Measurements from ENCODE around the gene DHX57. TPM values are rescaled to one million over a fixed set of nuclear protein-coding genes. Genes with fewer than 3 reads are reported as not detected.
A peak's percentile ranks its signal among the peaks of the same experiment; 100 is the strongest.

DHX57 gene
- total RNA-seq, 1 donor from 2014 or later = 27.0 TPM

DNA sequence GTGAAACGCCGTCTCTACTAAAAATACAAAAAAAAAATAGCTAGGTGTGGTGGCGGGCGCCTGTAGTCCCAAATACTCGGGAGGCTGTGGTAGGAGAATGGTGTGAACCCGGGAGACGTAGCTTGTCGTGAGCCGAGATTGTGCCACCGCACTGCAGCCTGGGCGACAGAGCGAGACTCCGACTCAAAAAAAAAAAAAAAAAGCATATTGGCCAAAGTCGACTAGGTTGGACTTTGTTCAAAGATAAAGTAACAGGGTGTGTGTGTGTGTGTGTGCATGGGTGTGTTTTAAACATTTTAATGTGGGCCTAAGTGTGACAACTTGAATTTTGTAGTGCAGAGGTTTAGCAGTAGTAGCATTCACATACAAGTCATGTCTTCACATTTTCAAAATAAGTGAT, 86.0 kb downstream of the DHX57 start:
- Mint-ChIP-seq H3K4me1 (ENCODE audit: unreplicated experiment) (no peaks in the 10 kb centered on the region), H3K4me3 (ENCODE audit: unreplicated experiment) (no peak overlapping the region), H3K9me3 (ENCODE audit: unreplicated experiment) (no peaks in the 10 kb centered on the region), H3K36me3 (ENCODE audit: low read depth, unreplicated experiment) (no peaks in the 10 kb centered on the region), H3K27ac (ENCODE audit: unreplicated experiment) (no peak overlapping the region), H3K27me3 (ENCODE audit: unreplicated experiment) (peaks cover 4% of the 10 kb centered on the region)
- DNase-seq (ENCODE audit: low spot score) = no peak
- TF ChIP-seq, protein P1, sequence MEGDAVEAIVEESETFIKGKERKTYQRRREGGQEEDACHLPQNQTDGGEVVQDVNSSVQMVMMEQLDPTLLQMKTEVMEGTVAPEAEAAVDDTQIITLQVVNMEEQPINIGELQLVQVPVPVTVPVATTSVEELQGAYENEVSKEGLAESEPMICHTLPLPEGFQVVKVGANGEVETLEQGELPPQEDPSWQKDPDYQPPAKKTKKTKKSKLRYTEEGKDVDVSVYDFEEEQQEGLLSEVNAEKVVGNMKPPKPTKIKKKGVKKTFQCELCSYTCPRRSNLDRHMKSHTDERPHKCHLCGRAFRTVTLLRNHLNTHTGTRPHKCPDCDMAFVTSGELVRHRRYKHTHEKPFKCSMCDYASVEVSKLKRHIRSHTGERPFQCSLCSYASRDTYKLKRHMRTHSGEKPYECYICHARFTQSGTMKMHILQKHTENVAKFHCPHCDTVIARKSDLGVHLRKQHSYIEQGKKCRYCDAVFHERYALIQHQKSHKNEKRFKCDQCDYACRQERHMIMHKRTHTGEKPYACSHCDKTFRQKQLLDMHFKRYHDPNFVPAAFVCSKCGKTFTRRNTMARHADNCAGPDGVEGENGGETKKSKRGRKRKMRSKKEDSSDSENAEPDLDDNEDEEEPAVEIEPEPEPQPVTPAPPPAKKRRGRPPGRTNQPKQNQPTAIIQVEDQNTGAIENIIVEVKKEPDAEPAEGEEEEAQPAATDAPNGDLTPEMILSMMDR (IDR thresholded peaks at IDR 0.05; ENCODE audit: unreplicated experiment) = no peak

- no peaks in the 10 kb centered on the region for H3K4me1 Mint-ChIP-seq (ENCODE audit: unreplicated experiment)
- no peak overlapping the region for H3K4me3 Mint-ChIP-seq (ENCODE audit: unreplicated experiment)
- H3K9me3 Mint-ChIP-seq (ENCODE audit: unreplicated experiment) = no peaks in the 10 kb centered on the region
- peaks cover 4% of the 10 kb centered on the region for H3K27me3 Mint-ChIP-seq (ENCODE audit: unreplicated experiment)
- TF ChIP-seq, protein P1 (IDR thresholded peaks at IDR 0.05; ENCODE audit: unreplicated experiment) = no peak
- no peak overlapping the region for H3K27ac Mint-ChIP-seq (ENCODE audit: unreplicated experiment)
- no peak for DNase-seq (ENCODE audit: low spot score)
- no peaks in the 10 kb centered on the region for H3K36me3 Mint-ChIP-seq (ENCODE audit: low read depth, unreplicated experiment)
These were observed 87.4 kb downstream of the DHX57 start for GRCh38 chr2:38788306-38788705.

GRCh38 chr2:38783586-38783985, 92.1 kb downstream of the DHX57 start:
- no peak overlapping the region for H3K4me3 Mint-ChIP-seq (ENCODE audit: unreplicated experiment)
- H3K27me3 Mint-ChIP-seq (ENCODE audit: unreplicated experiment) = no peaks in the 10 kb centered on the region
- TF ChIP-seq, protein P1 (IDR thresholded peaks at IDR 0.05; ENCODE audit: unreplicated experiment) = no peak
- peaks cover 6% of the 10 kb centered on the region for H3K36me3 Mint-ChIP-seq (ENCODE audit: low read depth, unreplicated experiment)
- H3K4me1 Mint-ChIP-seq (ENCODE audit: unreplicated experiment) = no peaks in the 10 kb centered on the region
- no peaks in the 10 kb centered on the region for H3K9me3 Mint-ChIP-seq (ENCODE audit: unreplicated experiment)
- H3K27ac Mint-ChIP-seq (ENCODE audit: unreplicated experiment) = no peak overlapping the region
- no peak for DNase-seq (ENCODE audit: low spot score)

- Mint-ChIP-seq H3K36me3 (ENCODE audit: low read depth, unreplicated experiment) (peaks cover 6% of the 10 kb centered on the region), H3K27ac (ENCODE audit: unreplicated experiment) (peak overlapping the region; percentile 38), H3K4me3 (ENCODE audit: unreplicated experiment) (peak overlapping the region; percentile 96), H3K27me3 (ENCODE audit: unreplicated experiment) (peaks cover 3% of the 10 kb centered on the region), H3K4me1 (ENCODE audit: unreplicated experiment) (no peaks in the 10 kb centered on the region), H3K9me3 (ENCODE audit: unreplicated experiment) (no peaks in the 10 kb centered on the region)
- DNase-seq (ENCODE audit: low spot score) = no peak
- TF ChIP-seq, protein P1 (IDR thresholded peaks at IDR 0.05; ENCODE audit: unreplicated experiment) = no peak
These were observed 97.0 kb downstream of the DHX57 start for GRCh38 chr2:38778687-38779082.

DNA sequence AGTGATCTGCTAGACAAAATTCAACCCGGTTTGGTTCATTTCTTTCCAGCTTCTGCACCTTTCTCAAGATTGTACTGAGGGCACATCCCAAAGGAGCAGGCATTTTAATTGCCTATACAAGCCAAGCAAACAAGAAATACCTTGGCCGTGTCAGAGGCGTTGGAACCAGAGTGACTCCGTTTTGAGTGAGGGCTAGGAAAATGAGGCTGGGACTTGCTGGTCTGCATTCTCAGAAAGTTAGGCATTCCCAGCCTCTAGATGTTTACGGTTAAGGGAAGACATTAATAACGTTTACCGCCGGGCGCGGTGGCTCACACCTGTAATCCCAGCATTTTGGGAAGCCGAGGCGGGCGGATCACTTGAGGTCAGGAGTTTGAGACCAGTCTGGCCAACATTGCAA, 99.2 kb downstream of the DHX57 start:
- Mint-ChIP-seq H3K27me3 (ENCODE audit: unreplicated experiment) (peaks cover 3% of the 10 kb centered on the region), H3K4me3 (ENCODE audit: unreplicated experiment) (no peak overlapping the region), H3K4me1 (ENCODE audit: unreplicated experiment) (no peaks in the 10 kb centered on the region), H3K36me3 (ENCODE audit: low read depth, unreplicated experiment) (peaks cover 3% of the 10 kb centered on the region), H3K27ac (ENCODE audit: unreplicated experiment) (no peak overlapping the region), H3K9me3 (ENCODE audit: unreplicated experiment) (no peaks in the 10 kb centered on the region)
- DNase-seq (ENCODE audit: low spot score) = no peak
- TF ChIP-seq, protein P1 (IDR thresholded peaks at IDR 0.05; ENCODE audit: unreplicated experiment) = no peak

All from endothelial cell (in vitro differentiated cells).